Measurements from ENCODE around the gene TPSD1. TPM values are rescaled to one million over a fixed set of nuclear protein-coding genes. Genes with fewer than 3 reads are reported as not detected.

Gene TPSD1
- total and polyA plus RNA-seq, 2 experiments from 2014 or later = not detected

- Histone ChIP-seq H3K79me2 (ENCODE audit: insufficient read depth) (no peaks in the 10 kb centered on the region), H3K4me3 (no peak overlapping the region), H3K4me2 (ENCODE audit: unreplicated experiment) (no peak overlapping the region), H3K27ac (no peak overlapping the region), H3K4me1 (ENCODE audit: insufficient read depth) (no peaks in the 10 kb centered on the region), H3K9me3 (ENCODE audit: low read depth) (no peaks in the 10 kb centered on the region), H3F3A (ENCODE audit: insufficient read depth) (no peaks in the 10 kb centered on the region), H2AFZ (no peak overlapping the region), H3K9me2 (ENCODE audit: insufficient read depth) (no peaks in the 10 kb centered on the region), H3K27me3 (replicated peaks; ENCODE audit: insufficient read depth) (peaks cover 4% of the 10 kb centered on the region; the same call in 1 of the 2 replicates), H4K20me1 (ENCODE audit: insufficient read depth) (no peaks in the 10 kb centered on the region), H3K9ac (no peak overlapping the region), H3K36me3 (ENCODE audit: low read depth) (no peaks in the 10 kb centered on the region)
- WGBS, 2 experiments (ENCODE audit: low coverage in 1 of 2, low lambda C conversion rate in 2 of 2, missing lambda C conversion rate in 2 of 2) = 67% methylated on average over 27 to 28 of the region's 30 CpGs
- in situ Hi-C loops (cut with MboI) = no loop called here
- DNase-seq = no peak
- no peak for TF ChIP-seq EZH2phosphoT487 (IDR thresholded peaks at IDR 0.05; ENCODE audit: insufficient read depth, low read depth)
- TF ChIP-seq EZH2 (IDR thresholded peaks at IDR 0.05; ENCODE audit: insufficient read depth, poor library complexity, severe bottlenecking) = no peak
Observed at GRCh38 chr16:1279081-1279944, 23.4 kb downstream of the TPSD1 start.

- WGBS, 2 experiments (ENCODE audit: low coverage in 1 of 2, low lambda C conversion rate in 2 of 2, missing lambda C conversion rate in 2 of 2) = 73 to 77% methylated on average over 25 to 29 of the region's 29 CpGs
- H3K36me3 ChIP-seq (ENCODE audit: low read depth) = no peaks in the 10 kb centered on the region
- H3K4me1 ChIP-seq (ENCODE audit: insufficient read depth) = no peaks in the 10 kb centered on the region
- H3K4me3 ChIP-seq = no peak overlapping the region
- H3K9me3 ChIP-seq (ENCODE audit: low read depth) = no peaks in the 10 kb centered on the region
- in situ Hi-C loops (cut with MboI) = no loop called here
- no peak for TF ChIP-seq EZH2phosphoT487 (IDR thresholded peaks at IDR 0.05; ENCODE audit: insufficient read depth, low read depth)
- no peak for TF ChIP-seq EZH2 (IDR thresholded peaks at IDR 0.05; ENCODE audit: insufficient read depth, poor library complexity, severe bottlenecking)
- no peak overlapping the region for H3K4me2 ChIP-seq (ENCODE audit: unreplicated experiment)
- peaks cover 4% of the 10 kb centered on the region; the same call in 1 of the 2 replicates for H3K27me3 ChIP-seq (replicated peaks; ENCODE audit: insufficient read depth)
- no peak overlapping the region for H2AFZ ChIP-seq
- H4K20me1 ChIP-seq (ENCODE audit: insufficient read depth) = no peaks in the 10 kb centered on the region
- H3K9me2 ChIP-seq (ENCODE audit: insufficient read depth) = no peaks in the 10 kb centered on the region
- no peaks in the 10 kb centered on the region for H3K79me2 ChIP-seq (ENCODE audit: insufficient read depth)
- DNase-seq = no peak
- H3F3A ChIP-seq (ENCODE audit: insufficient read depth) = no peaks in the 10 kb centered on the region
- no peak overlapping the region for H3K27ac ChIP-seq
- H3K9ac ChIP-seq = no peak overlapping the region
Observed at GRCh38 chr16:1279945-1280589, 24.2 kb downstream of the TPSD1 start.

- in situ Hi-C loops (cut with MboI) = no loop called here
- Histone ChIP-seq H3K9me3 (ENCODE audit: low read depth) (no peaks in the 10 kb centered on the region), H3K9me2 (ENCODE audit: insufficient read depth) (no peaks in the 10 kb centered on the region), H3K4me2 (ENCODE audit: unreplicated experiment) (no peak overlapping the region), H3F3A (ENCODE audit: insufficient read depth) (no peaks in the 10 kb centered on the region), H3K4me1 (ENCODE audit: insufficient read depth) (no peaks in the 10 kb centered on the region), H3K4me3 (no peak overlapping the region), H2AFZ (no peak overlapping the region), H3K27ac (no peak overlapping the region), H3K79me2 (ENCODE audit: insufficient read depth) (no peaks in the 10 kb centered on the region), H3K27me3 (replicated peaks; ENCODE audit: insufficient read depth) (peaks cover 7% of the 10 kb centered on the region), H3K9ac (no peak overlapping the region), H3K36me3 (ENCODE audit: low read depth) (no peaks in the 10 kb centered on the region), H4K20me1 (ENCODE audit: insufficient read depth) (no peaks in the 10 kb centered on the region)
- TF ChIP-seq EZH2 (IDR thresholded peaks at IDR 0.05; ENCODE audit: insufficient read depth, poor library complexity, severe bottlenecking) = no peak
- no peak for TF ChIP-seq EZH2phosphoT487 (IDR thresholded peaks at IDR 0.05; ENCODE audit: insufficient read depth, low read depth)
- WGBS, 2 experiments (ENCODE audit: low coverage in 1 of 2, low lambda C conversion rate in 2 of 2, missing lambda C conversion rate in 2 of 2) = 31 to 32% methylated on average over 8 of the region's 8 CpGs
- DNase-seq = no peak
Observed at GRCh38 chr16:1280783-1281182, 24.9 kb downstream of the TPSD1 start.

GRCh38 chr16:1281517-1281916 lies 25.6 kb downstream of the TPSD1 start:
- DNase-seq = no peak
- peaks cover 7% of the 10 kb centered on the region for H3K27me3 ChIP-seq (replicated peaks; ENCODE audit: insufficient read depth)
- in situ Hi-C loops (cut with MboI) = no loop called here

More at GRCh38 chr16:1281517-1281916, 25.6 kb downstream of the TPSD1 start:
- TF ChIP-seq EZH2 (IDR thresholded peaks at IDR 0.05; ENCODE audit: insufficient read depth, poor library complexity, severe bottlenecking) (no peak), EZH2phosphoT487 (IDR thresholded peaks at IDR 0.05; ENCODE audit: insufficient read depth, low read depth) (no peak)
- 60 to 69% methylated on average over 16 of the region's 16 CpGs for WGBS, 2 experiments (ENCODE audit: low coverage in 1 of 2, low lambda C conversion rate in 2 of 2, missing lambda C conversion rate in 2 of 2)
- Histone ChIP-seq H3K79me2 (ENCODE audit: insufficient read depth) (no peaks in the 10 kb centered on the region), H3K9me2 (ENCODE audit: insufficient read depth) (no peaks in the 10 kb centered on the region), H3K4me2 (ENCODE audit: unreplicated experiment) (no peak overlapping the region), H3K9me3 (ENCODE audit: low read depth) (no peaks in the 10 kb centered on the region), H3F3A (ENCODE audit: insufficient read depth) (no peaks in the 10 kb centered on the region), H3K4me1 (ENCODE audit: insufficient read depth) (no peaks in the 10 kb centered on the region), H3K9ac (no peak overlapping the region), H3K27ac (no peak overlapping the region), H4K20me1 (ENCODE audit: insufficient read depth) (no peaks in the 10 kb centered on the region), H2AFZ (no peak overlapping the region), H3K4me3 (no peak overlapping the region), H3K36me3 (ENCODE audit: low read depth) (no peaks in the 10 kb centered on the region)
